Adrenal gland (tissue), 12 donors: ENCODE measurements around the gene TAC4. TPM values are rescaled to one million over a fixed set of nuclear protein-coding genes. Genes with fewer than 3 reads are reported as not detected.

Experiments
- DNase-seq, 7 donors: peaks; one replicate each; pipeline ENCODE4 v3.0.0-alpha.2; 2019 to 2020
- H3K27ac ChIP-seq, 5 donors: fragments of 200-600 bp; sonication (generic) in 4 of 5; 1 replicate in 3 of 5; 2 replicates in 2 of 5; pipeline versions ENCODE4 v1.5.1 to v1.8.0; 2016 to 2020; ENCODE audit warnings: mild to moderate bottlenecking in 1 of 5
- H3K27me3 ChIP-seq: fragments of 200-600 bp; 2 replicates; pipeline ENCODE4 v1.8.0; 2021
- H3K36me3 ChIP-seq, 2 donors: fragments of 200-600 bp; replicated peaks in 1 of 2; 1 replicate in 1 of 2; 2 replicates in 1 of 2; pipeline versions ENCODE4 v1.5.1 to v1.8.0; 2018 to 2022
- H3K4me1 ChIP-seq, 2 donors: fragments of 200-600 bp; replicated peaks in 1 of 2; 1 replicate in 1 of 2; 2 replicates in 1 of 2; pipeline versions ENCODE4 v1.5.1 to v1.8.0; 2018 to 2021
- H3K4me3 ChIP-seq, 4 donors: fragments of 200-600 bp; sonication (generic) in 3 of 4; one replicate each; pipeline ENCODE4 v1.5.1; 2016 to 2018
- H3K9me3 ChIP-seq, 3 donors: fragments of 200-600 bp; sonication (generic) in 1 of 3; replicated peaks in 1 of 3; 1 replicate in 2 of 3; 2 replicates in 1 of 3; pipeline versions ENCODE4 v1.5.1 to v1.8.0; 2016 to 2021
- CTCF ChIP-seq, 6 experiments: fragments of 450-650 bp in 4 of 6; fragments of 200-600 bp in 2 of 6; sonication (generic) in 1 of 6; IDR thresholded peaks; 1 replicate in 5 of 6; 2 replicates in 1 of 6; pipeline versions ENCODE4 v1.5.1 to v1.8.0; 2016 to 2021; ENCODE audit warnings: antibody characterized with exemption in 6 of 6, mild to moderate bottlenecking in 2 of 6, moderate library complexity in 1 of 6
- POLR2A ChIP-seq, 2 donors: fragments of 450-650 bp; IDR thresholded peaks; one replicate each; pipeline ENCODE4 v1.6.1; 2017; ENCODE audit warnings: antibody characterized with exemption in 2 of 2, mild to moderate bottlenecking in 2 of 2, moderate library complexity in 1 of 2
- WGBS, 4 donors: extraction: QIAGEN DNeasy Blood & Tissue Kit in 2 of 4; methylation state at CpG; one replicate each; pipeline versions ENCODE4 v1.1.5 to v1.1.7; 2013 to 2017; 5-methylcytosine and 5-hydroxymethylcytosine counted together
- intact Hi-C, 2 donors: fragments of 100-400 bp; cut with DNase I; formaldehyde crosslinking; loops; one replicate each; pipeline versions ENCODE4 v1.14.1 to v1.15.0; 2022 to 2023
- polyA plus RNA-seq, 3 donors: library from polyadenylated mRNA; stranded (reverse); fragments of 200-250 nt in 2 of 3; fragments of 350-450 nt in 1 of 3; fragmentation: Illumina TruSeq in 1 of 3; extraction: RNeasy Lipid Tissue Mini Kit (QIAGEN cat#74804) in 1 of 3; gene quantifications; one replicate each; pipeline ENCODE4 v1.2.3, GENCODE V29; 2013 to 2014
- total RNA-seq, 9 donors: library from RNA; depleted of rRNA in 4 of 9; stranded (reverse); fragments of >200 nt in 4 of 9; fragments of 120-200 nt in 1 of 9; fragmentation: NEBNext Ultra II Directional in 1 of 9; extraction: Animal tissue kit (Norgen Biotek cat#: 25700) in 1 of 9; gene quantifications; one replicate each; pipeline versions ENCODE4 v1.1.0 to v1.2.4, GENCODE V29; 2013 to 2023
- donor health status: healthy with polysubstance abuse.
- donor health status: Bipolar disorder and iron deficiency.
- donor health status: DM: yes; HTN: yes; CAD: no.
- donor health status: DM: no; HTN: no; CAD: no.
- donor health status: DM: no; HTN: no; CAD: no.
- donor health status: DM: yes; HTN: yes; CAD: no.

TAC4 gene
- total and polyA plus RNA-seq, 12 donors, result 0.40 to 0.90 TPM; not detected in 10

GRCh38 chr17:49846938-49847712 lies 744 bp downstream of the TAC4 start:
- no peaks in the 10 kb centered on the region for H3K27me3 ChIP-seq
- peaks cover 0 to 34% of the 10 kb centered on the region in 2 donors for H3K4me1 ChIP-seq
- intact Hi-C loops, result loop anchor here in 1 of 2 donors (10.0 kb wide), 1 partner anchor 52 kb away; no protein-coding TSS in a partner anchor
- H3K4me3 ChIP-seq, result no peak overlapping the region
- no peak overlapping the region for H3K27ac ChIP-seq
- TF ChIP-seq POLR2A (IDR thresholded peaks at IDR 0.05) (no peak), CTCF (IDR thresholded peaks at IDR 0.05) (no peak)
- 41 to 56% (median 52%) methylated on average over 3 to 9 of the region's 9 CpGs for WGBS, 4 donors
- DNase-seq, result peak in 2 of 7 donors; percentile 15 to 42
- no peaks in the 10 kb centered on the region for H3K36me3 ChIP-seq
- H3K9me3 ChIP-seq, result no peaks in the 10 kb centered on the region

GRCh38 chr17:49845321-49845720 lies 2.5 kb downstream of the TAC4 start:
- no peaks in the 10 kb centered on the region for H3K9me3 ChIP-seq
- H3K36me3 ChIP-seq, result no peaks in the 10 kb centered on the region
- peaks cover 0 to 21% of the 10 kb centered on the region in 2 donors for H3K4me1 ChIP-seq
- H3K27ac ChIP-seq, result peak overlapping the region in 2 of 5 donors; percentile 52 to 65
- WGBS, 4 donors, result 15 to 34% (median 22%) methylated on average over 1 to 3 of the region's 3 CpGs
- no peak for TF ChIP-seq POLR2A (IDR thresholded peaks at IDR 0.05)
- no peak for TF ChIP-seq CTCF (IDR thresholded peaks at IDR 0.05)
- H3K4me3 ChIP-seq, result no peak overlapping the region
- no peaks in the 10 kb centered on the region for H3K27me3 ChIP-seq
- DNase-seq, result peak in 6 of 7 donors; percentile 53 to 75 (median 62)
- intact Hi-C loops, result loop anchor here in 1 of 2 donors (10.0 kb wide), 1 partner anchor 51 kb away; no protein-coding TSS in a partner anchor

- Histone ChIP-seq H3K9me3 (no peaks in the 10 kb centered on the region), H3K4me3 (no peak overlapping the region), H3K36me3 (no peaks in the 10 kb centered on the region), H3K27ac (no peak overlapping the region), H3K4me1 (peaks cover 0 to 20% of the 10 kb centered on the region in 2 donors), H3K27me3 (no peaks in the 10 kb centered on the region)
- peak in 1 of 6 experiments; percentile 11 for TF ChIP-seq CTCF (IDR thresholded peaks at IDR 0.05)
- TF ChIP-seq POLR2A (IDR thresholded peaks at IDR 0.05), result no peak
- no peak for DNase-seq
- WGBS, 4 donors, result 79 to 96% (median 92%) methylated on average over 5 to 6 of the region's 6 CpGs
- intact Hi-C loops, result loop anchor here in 1 of 2 donors (10.0 kb wide), 1 partner anchor 49 kb away; no protein-coding TSS in a partner anchor
Observed at GRCh38 chr17:49843774-49844350, 4.0 kb downstream of the TAC4 start.

- no peak for TF ChIP-seq POLR2A (IDR thresholded peaks at IDR 0.05)
- no peak for TF ChIP-seq CTCF (IDR thresholded peaks at IDR 0.05)
- no peaks in the 10 kb centered on the region for H3K9me3 ChIP-seq
- no peaks in the 10 kb centered on the region for H3K36me3 ChIP-seq
- intact Hi-C loops, result loop anchor here in 1 of 2 donors (10.0 kb wide), 1 partner anchor 48 kb away; no protein-coding TSS in a partner anchor
- H3K4me3 ChIP-seq, result no peak overlapping the region
- DNase-seq, result no peak
- peaks cover 0 to 20% of the 10 kb centered on the region in 2 donors for H3K4me1 ChIP-seq
- H3K27ac ChIP-seq, result no peak overlapping the region
- WGBS, 4 donors, result 73 to 83% (median 80%) methylated on average over 6 of the region's 6 CpGs
- H3K27me3 ChIP-seq, result no peaks in the 10 kb centered on the region
Observed at GRCh38 chr17:49842846-49843245, 5.0 kb downstream of the TAC4 start.
